ENCODE measurements around the gene WDR1. TPM values are rescaled to one million over a fixed set of nuclear protein-coding genes. Genes with fewer than 3 reads are reported as not detected.
A peak's percentile ranks its signal among the peaks of the same experiment; 100 is the strongest.

Gene WDR1
- total and polyA plus RNA-seq, 11 donors, result 76.1 to 299 (median 185) TPM

- no peaks in the 10 kb centered on the region for H3K9me3 ChIP-seq
- intact Hi-C loops (cut with DNase I), result no loop called here
- peak overlapping the region in 11 of 12 donors; percentile 43 to 82 (median 76) for H3K27ac ChIP-seq
- H3K4me3 ChIP-seq, result no peak overlapping the region
- H3K36me3 ChIP-seq, result peaks cover 0 to 75% (median 25%) of the 10 kb centered on the region in 9 donors
- ATAC-seq (peak in 3 of 4 donors; percentile 11 to 47 (median 16)), DNase-seq (no peak)
- H3K27me3 ChIP-seq, result no peaks in the 10 kb centered on the region
- TF ChIP-seq POLR2A (IDR thresholded peaks at IDR 0.05), result no peak
- no peak for TF ChIP-seq CTCF (IDR thresholded peaks at IDR 0.05)
- WGBS, 4 donors, result 46 to 57% (median 55%) methylated on average over 11 of the region's 11 CpGs
- peaks cover 30 to 100% (median 89%) of the 10 kb centered on the region in 12 donors for H3K4me1 ChIP-seq
Measured at GRCh38 chr4:10104211-10104990, 12.2 kb downstream of the WDR1 start.

- no peak for ATAC-seq
- no peak for DNase-seq
- H3K27ac ChIP-seq, result peak overlapping the region in 11 of 12 donors; percentile 64 to 92 (median 74)
- 73 to 78% (median 75%) methylated on average over 11 to 13 of the region's 13 CpGs for WGBS, 4 donors
- H3K4me3 ChIP-seq, result no peak overlapping the region
- H3K36me3 ChIP-seq, result peaks cover 0 to 75% (median 33%) of the 10 kb centered on the region in 9 donors
- no peaks in the 10 kb centered on the region for H3K9me3 ChIP-seq
- intact Hi-C loops (cut with DNase I), result no loop called here
- H3K4me1 ChIP-seq, result peaks cover 27 to 98% (median 79%) of the 10 kb centered on the region in 12 donors
- H3K27me3 ChIP-seq, result no peaks in the 10 kb centered on the region
- no peak for TF ChIP-seq POLR2A (IDR thresholded peaks at IDR 0.05)
- no peak for TF ChIP-seq CTCF (IDR thresholded peaks at IDR 0.05)
Measured at GRCh38 chr4:10102474-10103332, 13.9 kb downstream of the WDR1 start.

- Histone ChIP-seq H3K36me3 (peaks cover 0 to 75% (median 42%) of the 10 kb centered on the region in 9 donors), H3K4me1 (peaks cover 18 to 98% (median 79%) of the 10 kb centered on the region in 12 donors), H3K9me3 (no peaks in the 10 kb centered on the region), H3K27me3 (no peaks in the 10 kb centered on the region), H3K4me3 (no peak overlapping the region), H3K27ac (peak overlapping the region in 11 of 12 donors; percentile 64 to 92 (median 74))
- DNase-seq (peak in 1 of 5 donors; percentile 32), ATAC-seq (peak in 3 of 4 donors; percentile 6 to 31 (median 22))
- intact Hi-C loops (cut with DNase I), result no loop called here
- 55 to 69% (median 63%) methylated on average over 13 to 14 of the region's 14 CpGs for WGBS, 4 donors
- TF ChIP-seq POLR2A (IDR thresholded peaks at IDR 0.05) (no peak), CTCF (IDR thresholded peaks at IDR 0.05) (no peak)
Measured at GRCh38 chr4:10101671-10102473, 14.7 kb downstream of the WDR1 start.
